HG03520 (cell line): ENCODE results near the gene UVSSA.

Source experiments
- ATAC-seq: cut with Tn5 transposase; IDR thresholded peaks from one replicate; pipeline ENCODE4 v1.9.1; 2021; ENCODE audit warnings: mild to moderate bottlenecking, moderate library complexity; ENCODE audit not compliant: unreplicated experiment

UVSSA gene

GRCh38 chr4:1373892-1374705 lies 27.1 kb downstream of the UVSSA start:
- ATAC-seq, result no peak

DNA sequence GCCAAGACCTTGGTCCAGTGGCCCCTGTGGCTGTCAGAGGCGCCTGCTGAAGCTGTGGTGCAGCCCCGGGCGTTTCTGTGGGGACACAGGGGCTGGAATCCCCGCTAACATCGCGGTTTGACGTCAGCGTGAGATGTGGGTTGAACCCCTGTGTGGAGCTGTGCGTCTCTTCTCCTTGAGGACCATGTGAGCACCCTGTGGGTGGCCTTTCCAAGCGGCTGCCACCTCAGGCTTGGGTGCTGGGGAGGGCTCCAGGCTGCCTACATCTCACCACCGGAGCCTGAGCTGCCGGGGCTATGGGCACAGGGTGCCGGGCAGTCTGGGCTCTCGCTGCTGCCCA lies 27.7 kb downstream of the UVSSA start:
- no peak for ATAC-seq

DNA sequence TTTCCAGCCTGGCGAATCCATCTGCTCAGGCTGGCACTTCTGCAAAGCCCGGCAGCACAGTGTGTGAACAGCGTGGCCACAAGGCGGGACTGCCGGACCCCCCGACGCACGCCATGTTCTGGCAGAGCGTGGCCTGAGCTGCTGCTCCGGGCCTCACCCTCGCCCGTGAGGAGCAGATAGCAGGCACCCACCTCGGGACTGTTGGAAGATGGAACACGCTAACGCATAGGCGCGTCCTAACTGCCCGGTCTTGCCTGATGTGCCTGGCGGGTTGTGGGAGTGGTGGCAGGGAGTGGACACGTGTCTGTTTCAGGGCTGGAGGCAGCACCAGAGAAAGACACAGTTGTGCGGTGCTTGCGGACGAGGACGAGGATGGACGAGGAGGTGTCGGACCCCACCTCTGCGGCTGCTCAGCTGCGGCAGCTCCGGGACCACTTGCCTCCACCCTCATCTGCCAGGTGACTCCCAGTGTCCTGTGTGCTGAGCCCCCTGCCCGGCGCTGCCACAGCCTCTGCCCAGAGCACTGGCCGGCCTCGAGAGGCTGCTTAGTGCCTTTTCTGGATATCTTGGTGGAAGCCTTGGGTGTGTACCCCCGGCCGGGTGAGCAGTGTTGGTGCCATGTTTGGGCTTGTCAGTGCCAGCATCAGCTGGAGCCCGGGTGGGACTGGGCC lies 28.2 kb downstream of the UVSSA start:
- ATAC-seq, result no peak

GRCh38 chr4:1375761-1376322 lies 28.8 kb downstream of the UVSSA start:
- no peak for ATAC-seq

DNA sequence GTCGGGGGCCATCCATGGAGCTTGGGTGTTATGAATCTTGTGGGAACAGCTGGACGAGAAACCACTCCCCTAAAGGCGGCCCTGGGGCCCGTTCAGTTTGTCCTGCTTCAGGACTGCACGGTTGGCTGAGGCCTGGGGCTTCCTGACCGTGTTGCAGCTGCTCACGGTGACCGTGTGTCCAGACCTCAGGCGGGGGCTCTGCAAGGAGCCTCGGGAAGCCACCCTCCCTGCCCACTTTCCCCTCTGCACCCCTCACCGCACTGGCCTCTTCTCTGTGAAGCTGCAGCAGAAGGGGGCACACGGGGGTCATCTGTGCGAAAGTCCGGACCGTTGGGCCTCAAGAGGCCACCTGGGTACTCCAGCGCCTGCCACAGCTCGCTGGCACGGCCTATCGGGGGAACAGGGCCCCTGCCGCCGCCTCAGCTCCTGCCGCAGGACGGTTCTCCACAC lies 29.4 kb downstream of the UVSSA start:
- ATAC-seq, result no peak

DNA sequence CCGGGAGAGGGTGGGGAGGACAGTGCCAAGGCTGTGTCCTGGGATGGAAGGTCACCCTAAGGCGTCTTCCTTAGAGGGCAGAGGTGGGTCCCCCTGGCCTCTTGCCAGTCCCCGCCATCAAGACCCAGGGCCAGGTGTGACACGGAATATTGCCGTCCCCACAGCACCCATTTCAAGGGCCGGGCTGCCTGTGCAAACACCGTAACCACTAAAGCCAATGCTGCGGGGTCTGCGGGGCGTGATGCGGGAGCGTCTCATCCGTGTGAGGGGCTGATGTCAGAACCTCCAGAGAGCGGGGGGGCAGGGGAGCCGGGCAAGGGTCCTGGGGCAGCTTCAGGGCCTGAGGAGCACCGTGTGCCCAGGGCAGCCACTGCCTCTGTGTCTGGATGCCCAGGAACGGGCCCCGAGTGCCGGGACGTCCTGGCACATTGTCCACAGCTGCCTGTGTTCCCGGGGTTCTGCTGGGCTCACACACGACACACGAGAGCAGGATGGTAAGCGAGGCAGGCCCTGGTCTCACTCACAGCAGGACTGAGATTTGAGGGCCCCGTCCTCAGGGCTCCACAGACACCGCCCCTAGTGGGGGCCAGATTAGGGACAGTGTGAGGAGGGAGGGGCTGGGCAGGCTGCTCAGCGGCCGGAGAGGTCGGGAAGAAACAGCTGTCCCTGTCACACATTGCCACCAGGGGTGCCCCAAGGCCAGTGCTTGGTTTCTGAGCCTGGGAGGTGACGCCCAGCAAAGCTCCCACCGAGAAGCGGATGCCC lies 30.0 kb downstream of the UVSSA start:
- no peak for ATAC-seq

GRCh38 chr4:1377606-1378261 lies 30.7 kb downstream of the UVSSA start:
- ATAC-seq, result no peak

GRCh38 chr4:1378559-1379231 lies 31.7 kb downstream of the UVSSA start:
- ATAC-seq, result no peak

DNA sequence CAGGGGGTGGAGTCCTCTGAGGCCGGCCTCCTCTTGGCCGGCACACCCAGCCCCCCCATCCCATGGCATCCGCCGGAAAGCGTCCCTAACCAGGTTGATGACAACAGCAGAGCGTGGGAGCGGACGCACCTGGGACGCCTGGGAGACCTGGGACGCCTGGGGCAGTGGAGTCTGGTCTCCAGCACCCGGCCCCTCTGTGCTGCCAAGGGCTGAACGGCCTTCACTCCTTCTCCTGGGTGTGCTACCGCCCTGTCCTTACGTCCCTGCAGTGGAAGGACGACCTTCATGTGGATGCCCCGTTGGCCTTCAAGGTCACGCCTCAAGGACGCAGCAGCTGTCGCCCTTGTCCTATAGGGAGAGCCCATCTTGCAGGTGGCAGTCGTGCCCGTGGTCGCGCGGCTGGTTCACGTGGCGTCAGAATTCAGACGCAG lies 32.4 kb downstream of the UVSSA start:
- no peak for ATAC-seq

- ATAC-seq, result no peak
Observed at GRCh38 chr4:1379801-1380331, 32.9 kb downstream of the UVSSA start.

GRCh38 chr4:1380368-1381151 lies 33.6 kb downstream of the UVSSA start:
- no peak for ATAC-seq

- ATAC-seq, result no peak
Observed at GRCh38 chr4:1381181-1381621, 34.2 kb downstream of the UVSSA start.

DNA sequence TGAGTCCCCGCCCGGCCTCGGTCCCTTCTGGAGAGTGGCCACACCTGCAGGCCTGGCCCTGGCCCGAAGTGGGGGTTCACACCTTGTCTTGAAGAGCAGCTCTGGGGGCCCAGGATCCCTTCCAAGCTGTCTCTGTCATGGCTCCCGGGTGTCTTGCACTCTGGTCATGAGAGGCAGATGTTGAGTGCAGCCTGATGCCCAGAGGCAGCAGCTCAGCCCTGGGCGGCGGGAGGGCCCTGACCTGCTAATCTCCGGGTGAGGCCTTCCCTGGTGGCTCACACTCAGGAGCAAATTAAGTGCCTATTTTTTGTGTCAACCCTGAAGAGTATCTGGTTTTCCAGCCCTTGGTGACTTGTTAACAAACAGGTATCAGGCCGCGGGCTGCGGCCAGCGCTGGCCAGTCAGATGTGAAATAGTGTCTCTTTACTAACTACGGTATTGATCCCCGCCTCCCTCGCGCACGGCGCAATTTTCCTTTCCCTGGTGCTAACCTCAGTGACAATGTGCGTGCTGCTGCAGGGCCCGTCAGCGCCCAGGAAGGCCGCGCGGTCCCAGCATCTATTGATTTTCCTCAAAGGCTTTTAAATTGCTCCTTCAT lies 35.0 kb downstream of the UVSSA start:
- no peak for ATAC-seq

- no peak for ATAC-seq
Observed at GRCh38 chr4:1382776-1383727, 36.0 kb downstream of the UVSSA start.

DNA sequence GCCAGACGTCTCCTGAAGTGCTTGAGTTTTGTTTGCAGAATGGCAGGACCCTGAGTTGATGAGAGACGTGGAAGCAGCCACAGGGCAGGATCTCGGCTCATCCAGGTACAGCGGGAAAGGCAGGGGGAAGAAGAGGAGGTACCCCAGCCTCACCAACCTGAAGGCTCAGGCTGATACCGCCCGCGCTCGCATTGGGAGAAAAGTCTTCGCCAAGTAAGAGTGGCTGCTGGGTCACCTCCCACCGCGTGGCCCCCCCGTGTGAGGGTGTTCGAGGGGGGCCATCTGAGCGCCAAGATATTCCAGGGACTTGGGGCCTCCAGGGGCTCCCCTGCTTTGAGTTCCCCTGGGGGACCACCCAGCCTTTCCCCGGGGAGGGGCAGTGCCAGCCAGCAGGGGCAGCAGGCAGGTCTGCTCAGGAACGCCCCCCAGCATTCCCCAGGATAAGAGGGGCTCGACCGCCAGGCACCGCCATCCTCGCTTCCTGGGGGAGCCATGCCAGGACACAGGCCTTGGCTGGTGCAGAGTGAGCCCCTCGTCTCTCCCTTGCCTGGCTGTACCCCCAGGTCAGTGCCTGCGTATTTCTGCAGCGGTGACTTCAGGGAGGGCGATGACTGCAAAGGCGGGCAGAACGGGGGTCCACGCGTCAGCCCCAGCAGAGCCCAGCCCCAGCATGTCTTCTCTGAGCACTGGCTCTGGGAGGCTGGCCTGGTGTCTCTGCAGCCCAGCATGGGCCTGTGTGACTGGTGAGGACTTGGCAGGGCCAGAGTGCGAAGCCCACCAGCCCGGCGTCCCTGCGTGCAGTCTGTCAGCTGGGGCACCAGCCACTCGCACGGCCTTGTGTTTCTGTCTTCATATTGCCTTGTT lies 37.0 kb downstream of the UVSSA start:
- ATAC-seq, result no peak

- ATAC-seq, result no peak
Observed at GRCh38 chr4:1384675-1385372, 37.8 kb downstream of the UVSSA start.
